HG03469 (cell line): Measurements from ENCODE around the gene NANOS3.

Experiments
- ATAC-seq: cut with Tn5 transposase; IDR thresholded peaks from one replicate; pipeline ENCODE4 v1.9.1; 2021; ENCODE audit warnings: mild to moderate bottlenecking, moderate library complexity, moderate number of reproducible peaks; ENCODE audit not compliant: unreplicated experiment

The NANOS3 gene

GRCh38 chr19:13882836-13883235, 5.9 kb downstream of the NANOS3 start:
- ATAC-seq: no peak

GRCh38 chr19:13883516-13884064, 6.7 kb downstream of the NANOS3 start:
- ATAC-seq: no peak

- no peak for ATAC-seq
Observed at GRCh38 chr19:13884726-13885591, 8.0 kb downstream of the NANOS3 start.

GRCh38 chr19:13885826-13886365, 9.0 kb downstream of the NANOS3 start:
- ATAC-seq: no peak

GRCh38 chr19:13887018-13887436, 10.1 kb downstream of the NANOS3 start:
- no peak for ATAC-seq

GRCh38 chr19:13887517-13887916, 10.6 kb downstream of the NANOS3 start:
- ATAC-seq: no peak

GRCh38 chr19:13888281-13888680, 11.3 kb downstream of the NANOS3 start:
- no peak for ATAC-seq

- ATAC-seq: no peak
Observed at GRCh38 chr19:13890136-13890535, 13.2 kb downstream of the NANOS3 start.

GRCh38 chr19:13892870-13893269, 15.9 kb downstream of the NANOS3 start:
- no peak for ATAC-seq

- ATAC-seq: no peak
Observed at GRCh38 chr19:13894552-13894951, 17.6 kb downstream of the NANOS3 start.

- ATAC-seq: no peak
Observed at GRCh38 chr19:13896227-13896626, 19.3 kb downstream of the NANOS3 start.

GRCh38 chr19:13899393-13899792, 22.5 kb downstream of the NANOS3 start:
- no peak for ATAC-seq

- no peak for ATAC-seq
Observed at GRCh38 chr19:13899912-13900584, 23.1 kb downstream of the NANOS3 start.

- no peak for ATAC-seq
Observed at GRCh38 chr19:13902993-13903555, 26.1 kb downstream of the NANOS3 start.

GRCh38 chr19:13905634-13906520, 28.9 kb downstream of the NANOS3 start, which contains the start of the genes BRME1 and CC2D1A:
BRME1 (minus strand) TSS chr19:13906117; CDS start chr19:13904892, 1,225 bp downstream.
CC2D1A (plus strand) TSS chr19:13906201; CDS start chr19:13906442, 241 bp downstream.
- no peak for ATAC-seq

- no peak for ATAC-seq
Observed at GRCh38 chr19:13906521-13906904, 29.6 kb downstream of the NANOS3 start.

GRCh38 chr19:13906910-13907309, 30.0 kb downstream of the NANOS3 start:
- no peak for ATAC-seq

GRCh38 chr19:13908674-13909073, 31.7 kb downstream of the NANOS3 start:
- ATAC-seq: no peak

GRCh38 chr19:13909430-13909829, 32.5 kb downstream of the NANOS3 start:
- ATAC-seq: no peak

GRCh38 chr19:13913352-13913751, 36.4 kb downstream of the NANOS3 start:
- ATAC-seq: no peak
